Sigmoid colon (tissue), 4 donors: ENCODE data around the gene RRAD.

Source experiments
- POLR2A ChIP-seq, 2 donors: fragments of 450-650 bp; IDR thresholded peaks; one replicate each; pipeline ENCODE4 v1.6.1; 2016; ENCODE audit warnings: antibody characterized with exemption in 2 of 2, mild to moderate bottlenecking in 2 of 2, moderate library complexity in 2 of 2
- POLR2AphosphoS5 ChIP-seq, 4 donors: sonication (generic); formaldehyde crosslinking; IDR thresholded peaks; one replicate each; pipeline ENCODE4 v1.6.1; 2017; ENCODE audit warnings: antibody characterized with exemption in 4 of 4
- TF ChIP-seq, protein P1 (sequence below), 4 experiments: fragments of 450-650 bp in 3 of 4; fragments of 200-600 bp in 1 of 4; IDR thresholded peaks; one replicate each; pipeline ENCODE4 v1.5.1; 2016 to 2019; ENCODE audit warnings: antibody characterized with exemption in 4 of 4, mild to moderate bottlenecking in 3 of 4, moderate library complexity in 2 of 4

GRCh38 chr16:66947302-66948065 is 22.1 kb upstream of the RRAD start:
- TF ChIP-seq POLR2AphosphoS5 (IDR thresholded peaks at IDR 0.05) (peak in 3 of 4 donors; percentile 8 to 11 (median 9)), POLR2A (IDR thresholded peaks at IDR 0.05) (no peak)
- TF ChIP-seq, protein P1, sequence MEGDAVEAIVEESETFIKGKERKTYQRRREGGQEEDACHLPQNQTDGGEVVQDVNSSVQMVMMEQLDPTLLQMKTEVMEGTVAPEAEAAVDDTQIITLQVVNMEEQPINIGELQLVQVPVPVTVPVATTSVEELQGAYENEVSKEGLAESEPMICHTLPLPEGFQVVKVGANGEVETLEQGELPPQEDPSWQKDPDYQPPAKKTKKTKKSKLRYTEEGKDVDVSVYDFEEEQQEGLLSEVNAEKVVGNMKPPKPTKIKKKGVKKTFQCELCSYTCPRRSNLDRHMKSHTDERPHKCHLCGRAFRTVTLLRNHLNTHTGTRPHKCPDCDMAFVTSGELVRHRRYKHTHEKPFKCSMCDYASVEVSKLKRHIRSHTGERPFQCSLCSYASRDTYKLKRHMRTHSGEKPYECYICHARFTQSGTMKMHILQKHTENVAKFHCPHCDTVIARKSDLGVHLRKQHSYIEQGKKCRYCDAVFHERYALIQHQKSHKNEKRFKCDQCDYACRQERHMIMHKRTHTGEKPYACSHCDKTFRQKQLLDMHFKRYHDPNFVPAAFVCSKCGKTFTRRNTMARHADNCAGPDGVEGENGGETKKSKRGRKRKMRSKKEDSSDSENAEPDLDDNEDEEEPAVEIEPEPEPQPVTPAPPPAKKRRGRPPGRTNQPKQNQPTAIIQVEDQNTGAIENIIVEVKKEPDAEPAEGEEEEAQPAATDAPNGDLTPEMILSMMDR (IDR thresholded peaks at IDR 0.05) = peak; percentile 77 to 90 (median 89)
